ENCODE measurements around the gene DESI2. TPM values are rescaled to one million over a fixed set of nuclear protein-coding genes. Genes with fewer than 3 reads are reported as not detected.

Gene DESI2
- total RNA-seq, 1 experiment from 2014 or later: 57.4 TPM

- DNase-seq (ENCODE audit: low spot score): no peak
Observed at GRCh38 chr1:244751271-244751895, 98.5 kb downstream of the DESI2 start.

GRCh38 chr1:244755673-244756072, 102.7 kb downstream of the DESI2 start:
- no peak for DNase-seq (ENCODE audit: low spot score)

- DNase-seq (ENCODE audit: low spot score): no peak
Observed at GRCh38 chr1:244757091-244757939, 104.4 kb downstream of the DESI2 start.

Other genes with a start within 250 kb of the DESI2 start
- gene ADSS2, start 201.2 kb upstream of the DESI2 start, total RNA-seq (2014; rRNA removed; shearing (Covaris generic)): 31.3 and 36.5 TPM in 2 replicates
- gene CATSPERE, start 191.9 kb upstream of the DESI2 start, total RNA-seq (2014; rRNA removed; shearing (Covaris generic)): not detected in 2 replicates
- 58.4 and 71.7 TPM in 2 replicates for gene COX20, start 182.5 kb downstream of the DESI2 start, total RNA-seq (2014; rRNA removed; shearing (Covaris generic))
- gene HNRNPU, start 211.4 kb downstream of the DESI2 start, total RNA-seq (2014; rRNA removed; shearing (Covaris generic)): 255 and 288 TPM in 2 replicates